Activated naive CD8-positive, alpha-beta T cell treated with anti-CD3 and anti-CD28 coated beads, Interleukin-2, amount 50 U/mL, for 16 hours (primary cell): Measurements from ENCODE around the gene RABGAP1L.
"Not testable (repeated sequence)": the region's sequence is repeated elsewhere in the genome, so short reads cannot be mapped to it uniquely, and the experiment has no call there.

Source experiments
- DNase-seq: peaks from one replicate; pipeline ENCODE4 v3.0.0-alpha.2; 2020; ENCODE audit warnings: low read depth, low spot score

Gene RABGAP1L

DNA sequence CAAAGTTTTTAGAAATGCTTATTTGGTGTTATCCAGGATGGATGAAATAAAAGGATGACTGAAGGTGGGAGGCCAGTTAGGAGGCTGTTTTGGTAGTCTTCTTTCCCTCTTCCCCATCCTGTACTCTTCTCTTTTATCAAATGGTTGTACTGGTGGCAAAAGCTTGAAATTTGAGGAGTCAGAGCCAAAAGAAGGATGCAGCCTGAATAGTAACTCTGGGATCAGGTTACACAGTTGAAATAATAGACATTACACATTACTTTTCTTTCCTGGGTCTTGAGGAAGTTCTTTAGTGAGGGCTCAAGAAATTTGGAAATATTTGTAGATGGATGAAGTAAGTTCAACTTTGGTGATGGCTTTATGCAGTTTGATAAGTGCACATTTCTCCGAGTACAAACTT is 397.1 kb downstream of the RABGAP1L start:
- no peak for DNase-seq

DNA sequence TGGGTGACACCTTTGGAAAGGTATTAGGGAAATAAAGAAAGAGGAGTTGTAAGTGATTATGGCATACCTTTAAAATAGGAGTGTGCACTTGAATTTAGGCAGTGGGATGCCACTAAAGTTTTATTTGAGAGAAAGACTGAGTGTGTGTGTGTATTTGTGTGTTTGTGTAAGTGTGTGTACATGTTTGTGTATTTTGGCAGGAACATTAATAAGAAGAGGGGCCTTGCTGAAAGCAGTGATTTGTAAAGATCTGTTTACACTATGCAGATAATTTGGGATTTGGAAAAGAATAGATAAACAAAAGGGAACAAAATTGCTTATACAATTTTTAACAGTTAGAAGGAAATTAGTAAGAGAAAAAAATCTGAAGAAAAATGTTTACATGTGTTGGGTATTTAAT is 409.2 kb downstream of the RABGAP1L start:
- DNase-seq = no peak

DNA sequence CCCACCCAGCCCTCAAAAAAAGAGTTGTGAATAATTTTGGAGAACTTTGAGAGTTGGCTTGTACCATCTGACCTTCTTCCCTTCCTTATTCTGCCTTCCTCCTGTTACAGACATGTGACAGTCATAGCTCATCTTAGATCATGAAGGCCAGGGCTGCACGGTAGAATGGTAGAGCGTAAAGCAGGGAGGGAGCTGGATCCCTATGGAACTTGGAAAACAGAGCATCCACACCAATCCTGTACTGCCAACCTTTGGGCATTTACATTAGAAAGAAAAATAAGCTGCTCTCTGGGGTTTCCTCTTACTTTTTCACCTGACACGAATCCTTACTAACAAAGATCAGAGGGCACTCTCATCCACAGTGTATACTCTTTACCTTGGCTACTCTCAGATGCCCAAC is 409.9 kb downstream of the RABGAP1L start:
- DNase-seq = no peak

DNA sequence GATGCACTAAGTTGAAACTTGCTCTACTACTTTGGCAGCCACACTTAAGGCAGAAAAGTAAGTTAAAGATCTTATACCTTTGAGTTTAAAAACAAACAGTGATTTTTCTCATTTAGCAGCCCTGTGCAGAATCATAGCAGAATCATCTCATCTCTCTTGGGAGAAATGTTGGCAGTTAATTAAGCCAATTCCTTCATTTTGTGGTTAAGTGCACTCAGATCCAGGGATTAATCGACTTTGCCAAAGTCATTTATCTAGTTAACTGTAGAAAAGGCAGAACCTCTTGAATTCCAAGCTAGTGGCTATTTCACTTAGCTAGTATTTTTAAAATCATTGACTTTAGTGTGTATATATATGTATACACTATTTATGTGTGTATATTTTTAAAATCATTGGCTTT is 413.5 kb downstream of the RABGAP1L start:
- no peak for DNase-seq

DNA sequence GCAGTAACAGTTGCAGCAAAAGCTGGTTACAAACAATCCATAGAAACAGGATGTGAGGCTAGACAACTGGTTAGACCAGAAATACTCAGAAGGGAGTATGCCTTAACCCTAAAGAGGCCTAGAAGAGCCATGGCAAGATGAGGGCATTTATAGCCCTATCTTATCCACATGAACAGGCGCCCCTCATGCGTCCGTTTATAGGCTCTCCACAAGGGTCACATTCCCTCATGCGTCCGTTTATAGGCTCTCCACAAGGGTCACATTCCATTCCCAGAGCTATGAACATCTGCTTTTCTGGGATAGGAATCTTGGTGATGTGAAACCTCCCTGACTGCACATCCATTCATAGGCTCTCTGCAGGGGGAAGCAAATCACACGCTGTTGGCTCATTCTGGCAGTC is 416.8 kb downstream of the RABGAP1L start:
- DNase-seq = not testable (repeated sequence)

DNA sequence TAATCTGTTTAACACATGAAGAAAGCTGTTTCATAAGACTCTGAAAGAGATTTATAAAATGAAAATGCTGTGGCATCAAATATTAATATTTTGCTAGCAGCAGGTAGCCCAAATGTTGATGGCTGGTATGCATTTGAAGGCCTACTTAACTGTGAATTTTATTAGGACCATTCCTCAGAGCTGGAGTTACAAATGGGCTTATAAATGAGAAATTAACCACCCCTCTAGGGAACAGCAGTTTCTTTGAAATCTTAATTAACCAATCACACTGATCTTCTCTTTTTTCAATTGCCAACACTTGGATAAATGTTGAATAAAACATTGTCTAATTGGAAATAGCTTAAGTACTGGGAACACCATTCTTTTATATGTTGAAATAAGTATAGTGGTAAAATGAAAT is 418.4 kb downstream of the RABGAP1L start:
- DNase-seq = no peak

GRCh38 chr1:174580801-174581200 is 421.5 kb downstream of the RABGAP1L start:
- no peak for DNase-seq

GRCh38 chr1:174583316-174583715 is 424.0 kb downstream of the RABGAP1L start:
- no peak for DNase-seq

DNA sequence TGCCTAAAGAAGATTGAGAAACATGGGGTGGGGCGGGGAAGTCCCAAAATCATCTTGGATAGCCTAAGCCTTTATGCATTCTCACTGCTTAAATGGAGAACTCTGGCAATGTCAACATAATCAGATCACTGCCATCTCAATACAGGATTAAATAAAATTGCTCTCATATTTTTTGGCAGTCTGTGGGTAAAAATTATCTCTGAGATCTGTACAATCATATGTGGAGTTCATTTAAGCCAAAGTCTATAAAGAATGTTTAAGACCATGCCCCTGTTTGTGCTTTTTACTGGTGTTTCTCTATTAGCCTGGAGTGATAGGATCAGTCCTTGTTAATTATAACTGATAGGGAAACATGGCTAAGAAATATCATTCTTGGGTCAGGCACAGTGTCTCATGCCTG is 424.8 kb downstream of the RABGAP1L start:
- DNase-seq = no peak

- not testable (repeated sequence) for DNase-seq
Observed at GRCh38 chr1:174588618-174589017, 429.3 kb downstream of the RABGAP1L start.

- no peak for DNase-seq
Observed at GRCh38 chr1:174605198-174605597, 445.9 kb downstream of the RABGAP1L start.

DNA sequence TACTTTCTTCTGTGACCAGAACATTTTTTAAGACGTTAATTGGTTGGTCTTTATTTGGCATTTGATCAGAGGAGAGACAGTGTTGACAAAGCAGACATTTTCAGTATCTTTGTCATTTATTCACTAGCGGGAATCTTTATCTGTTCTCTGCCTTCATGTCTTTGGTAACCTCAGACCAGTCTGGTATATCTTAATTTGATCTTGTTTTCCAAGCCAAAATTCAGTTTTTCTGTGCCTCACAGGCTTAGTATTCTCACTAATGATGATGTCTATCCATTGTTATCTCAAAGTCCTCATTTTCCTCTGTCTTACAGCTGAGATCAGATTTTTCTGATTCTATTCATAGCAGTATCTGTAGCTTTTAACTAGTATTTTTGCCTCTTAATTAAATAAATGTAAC is 447.2 kb downstream of the RABGAP1L start:
- no peak for DNase-seq

DNA sequence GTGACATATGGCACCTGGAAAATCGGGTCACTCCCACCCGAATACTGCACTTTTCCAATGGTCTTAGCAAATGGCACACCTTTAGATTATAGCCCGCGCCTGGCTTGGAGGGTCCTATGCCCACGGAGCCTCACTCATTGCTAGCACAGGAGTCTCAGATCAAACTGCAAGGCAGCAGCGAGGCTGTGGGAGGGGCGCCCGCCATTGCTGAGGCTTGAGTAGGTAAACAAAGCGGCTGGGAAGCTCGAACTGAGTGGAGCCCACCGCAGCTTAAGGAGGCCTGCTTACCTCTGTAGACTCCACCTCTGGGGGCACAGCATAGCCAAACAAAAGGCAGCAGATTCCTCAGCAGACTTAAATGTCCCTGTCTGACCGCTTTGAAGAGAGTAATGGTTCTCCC is 458.6 kb downstream of the RABGAP1L start:
- DNase-seq = not testable (repeated sequence)

GRCh38 chr1:174623324-174624035 is 464.2 kb downstream of the RABGAP1L start:
- no peak for DNase-seq

DNA sequence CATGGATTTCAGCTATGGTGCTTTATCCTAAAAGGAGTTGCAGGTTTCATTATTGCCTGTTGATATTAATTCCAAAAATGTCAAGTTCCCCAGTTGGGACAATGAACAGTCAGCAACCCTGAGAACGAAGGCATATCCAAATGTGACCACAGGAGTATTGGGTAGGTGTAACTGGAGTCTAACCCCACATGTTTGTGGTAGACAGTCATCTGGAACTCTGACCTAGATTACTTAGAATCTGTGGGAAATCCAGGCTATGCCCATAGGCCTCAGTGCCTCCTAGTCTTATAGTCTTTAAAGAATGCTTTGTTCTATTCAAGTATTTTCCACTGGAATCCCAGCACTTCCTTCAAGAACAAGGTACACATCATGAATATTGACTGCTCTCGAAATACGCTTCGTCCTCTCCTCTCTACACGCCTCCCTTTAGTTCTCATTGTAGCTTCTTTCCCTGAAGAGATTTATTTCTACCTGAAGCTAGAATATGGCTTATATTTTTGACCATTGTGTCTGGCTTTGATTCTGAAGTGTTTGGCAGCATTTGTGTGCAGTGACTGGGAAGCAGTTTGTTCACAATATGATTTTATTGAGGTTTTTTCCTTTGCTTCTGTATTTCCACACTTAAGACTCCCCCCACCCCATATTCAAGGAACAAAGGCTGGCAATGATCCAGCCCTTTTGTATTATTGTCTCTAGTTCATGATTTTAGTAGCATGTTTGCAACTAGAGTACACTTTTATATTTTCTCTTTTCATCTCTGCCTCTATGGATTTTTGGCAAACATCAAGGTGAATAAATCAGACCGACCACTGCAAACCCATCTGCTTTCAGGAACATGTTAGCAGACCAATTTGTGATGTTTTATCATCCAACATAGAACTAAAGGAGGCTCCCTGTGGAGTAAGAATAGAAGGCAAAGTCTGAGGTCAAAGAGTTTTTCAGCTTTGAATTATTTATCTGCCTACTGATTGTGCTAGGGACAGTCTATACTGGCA is 467.0 kb downstream of the RABGAP1L start:
- DNase-seq = no peak

GRCh38 chr1:174637487-174637886 is 478.2 kb downstream of the RABGAP1L start:
- no peak for DNase-seq

DNA sequence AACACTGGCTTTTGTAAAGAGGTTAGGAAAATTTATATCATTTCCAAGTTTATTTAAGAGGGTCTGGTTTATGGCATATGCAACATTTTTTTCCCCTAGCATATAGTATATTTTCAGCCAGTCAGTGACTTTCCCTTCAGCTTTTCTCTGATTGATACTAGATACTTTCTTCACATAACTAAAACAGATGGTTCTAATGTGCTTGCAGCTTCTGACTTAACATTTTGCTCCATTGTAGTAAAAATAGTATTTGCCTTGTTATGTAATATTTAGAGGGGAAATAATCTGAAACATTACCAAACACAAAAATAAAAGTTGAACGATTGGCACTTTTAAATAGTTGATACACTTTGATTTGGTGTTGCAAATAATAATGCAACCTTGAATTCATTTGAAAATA is 480.1 kb downstream of the RABGAP1L start:
- DNase-seq = no peak

DNA sequence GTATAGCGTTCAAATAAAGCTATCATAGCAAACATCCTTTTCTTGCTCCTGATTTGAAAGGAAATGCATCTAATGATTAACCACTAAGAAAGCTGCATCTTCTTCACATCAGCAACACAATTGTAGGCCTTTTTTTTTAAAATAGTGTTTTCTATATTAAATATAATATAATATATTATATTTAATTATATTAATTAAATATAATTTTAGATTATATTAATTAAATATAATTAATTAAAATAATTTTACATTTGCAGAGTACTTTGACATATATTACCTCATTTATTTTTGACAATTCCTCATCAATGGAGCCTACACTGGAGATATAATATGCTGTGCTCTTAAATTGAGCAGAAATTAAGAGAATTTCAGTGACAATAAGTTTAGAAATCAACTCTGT is 481.5 kb downstream of the RABGAP1L start:
- DNase-seq = no peak

- DNase-seq = no peak
Observed at GRCh38 chr1:174642393-174642792, 483.1 kb downstream of the RABGAP1L start.

DNA sequence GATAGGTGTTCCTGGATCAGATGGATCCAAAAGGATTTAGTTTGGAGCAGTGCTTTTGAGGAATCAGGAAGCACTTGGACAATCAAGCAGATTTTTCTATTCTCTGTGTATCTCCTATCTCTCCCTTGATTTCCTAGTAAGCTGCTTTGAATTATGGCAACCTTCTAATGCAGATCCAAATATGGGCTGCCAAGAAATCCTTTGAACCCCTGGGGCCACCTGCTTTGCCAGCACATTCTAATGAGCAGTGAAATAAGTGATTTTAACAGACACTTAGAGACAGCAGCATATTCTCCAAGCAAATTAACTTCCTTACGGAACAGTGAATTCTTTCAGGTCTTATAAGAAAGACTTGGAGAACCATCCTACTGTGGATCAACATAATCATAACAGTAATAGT is 483.9 kb downstream of the RABGAP1L start:
- no peak for DNase-seq

DNA sequence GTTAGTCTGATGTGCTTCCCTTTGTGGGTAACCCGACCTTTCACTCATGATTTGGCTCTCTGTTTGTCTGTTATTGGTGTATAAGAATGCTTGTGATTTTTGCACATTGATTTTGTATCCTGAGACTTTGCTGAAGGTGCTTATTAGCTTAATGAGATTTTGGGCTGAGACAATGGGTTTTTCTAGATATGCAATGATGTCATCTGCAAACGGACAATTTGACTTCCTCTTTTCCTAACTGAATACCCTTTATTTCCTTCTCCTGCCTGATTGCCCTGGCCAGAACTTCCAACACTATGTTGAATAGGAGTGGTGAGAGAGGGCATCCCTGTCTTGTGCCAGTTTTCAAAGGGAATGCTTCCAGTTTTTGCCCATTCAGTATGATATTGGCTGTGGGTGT is 490.3 kb downstream of the RABGAP1L start:
- DNase-seq = not testable (repeated sequence)

DNA sequence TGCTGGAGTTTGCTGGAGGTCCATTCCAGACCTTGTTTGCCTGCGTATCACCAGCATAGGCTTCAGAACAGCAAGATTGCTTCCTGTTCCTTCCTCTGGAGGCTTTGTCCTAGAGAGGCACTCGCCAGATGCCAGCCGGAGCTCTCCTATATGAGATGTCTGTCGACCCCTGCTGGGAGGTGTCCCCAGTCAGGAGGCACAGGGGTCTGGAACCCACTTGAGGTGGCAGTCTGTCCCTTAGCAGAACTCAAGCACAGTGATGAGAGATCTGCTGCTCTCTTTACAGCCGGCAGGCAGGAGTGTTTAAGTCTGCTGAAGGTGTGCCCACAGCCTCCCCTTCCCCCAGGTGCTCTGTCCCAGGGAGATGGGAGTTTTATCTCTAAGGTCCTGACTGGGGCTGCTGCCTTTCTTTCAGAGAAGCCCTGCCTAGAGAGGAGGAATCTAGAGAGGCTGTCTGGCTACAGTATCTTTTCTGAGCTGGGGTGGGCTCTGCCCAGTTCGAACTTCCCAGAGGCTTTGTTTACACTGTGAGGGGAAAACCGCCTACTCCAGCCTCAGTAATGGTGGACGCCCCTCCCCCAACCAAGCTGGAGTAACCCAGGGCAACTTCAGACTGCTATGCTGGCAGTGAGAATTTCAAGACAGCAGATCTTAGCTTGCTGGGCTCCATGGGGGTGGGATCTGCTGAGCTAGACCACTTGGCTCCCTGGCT is 493.4 kb downstream of the RABGAP1L start:
- no peak for DNase-seq
